ENCODE data around the gene PCDHB14. TPM values are rescaled to one million over a fixed set of nuclear protein-coding genes. Genes with fewer than 3 reads are reported as not detected.

Gene PCDHB14
- total RNA-seq, 6 donors from 2014 or later: 1.3 to 5.2 (median 2.7) TPM

GRCh38 chr5:141269195-141269594 is 46.1 kb downstream of the PCDHB14 start:
- Histone ChIP-seq H3K9me3 (peaks cover 88 to 100% (median 96%) of the 10 kb centered on the region in 4 donors), H3K36me3 (no peaks in the 10 kb centered on the region), H3K27me3 (no peaks in the 10 kb centered on the region), H3K4me1 (no peaks in the 10 kb centered on the region), H3K27ac (no peak overlapping the region), H3K4me3 (no peak overlapping the region)
- no peak for ATAC-seq (ENCODE audit: low FRiP score in 2 of 2)
- no peak for DNase-seq
- WGBS, 2 donors: 87 to 98% methylated on average over 4 of the region's 4 CpGs
- TF ChIP-seq POLR2AphosphoS5 (IDR thresholded peaks at IDR 0.05): no peak
- TF ChIP-seq, protein P1, sequence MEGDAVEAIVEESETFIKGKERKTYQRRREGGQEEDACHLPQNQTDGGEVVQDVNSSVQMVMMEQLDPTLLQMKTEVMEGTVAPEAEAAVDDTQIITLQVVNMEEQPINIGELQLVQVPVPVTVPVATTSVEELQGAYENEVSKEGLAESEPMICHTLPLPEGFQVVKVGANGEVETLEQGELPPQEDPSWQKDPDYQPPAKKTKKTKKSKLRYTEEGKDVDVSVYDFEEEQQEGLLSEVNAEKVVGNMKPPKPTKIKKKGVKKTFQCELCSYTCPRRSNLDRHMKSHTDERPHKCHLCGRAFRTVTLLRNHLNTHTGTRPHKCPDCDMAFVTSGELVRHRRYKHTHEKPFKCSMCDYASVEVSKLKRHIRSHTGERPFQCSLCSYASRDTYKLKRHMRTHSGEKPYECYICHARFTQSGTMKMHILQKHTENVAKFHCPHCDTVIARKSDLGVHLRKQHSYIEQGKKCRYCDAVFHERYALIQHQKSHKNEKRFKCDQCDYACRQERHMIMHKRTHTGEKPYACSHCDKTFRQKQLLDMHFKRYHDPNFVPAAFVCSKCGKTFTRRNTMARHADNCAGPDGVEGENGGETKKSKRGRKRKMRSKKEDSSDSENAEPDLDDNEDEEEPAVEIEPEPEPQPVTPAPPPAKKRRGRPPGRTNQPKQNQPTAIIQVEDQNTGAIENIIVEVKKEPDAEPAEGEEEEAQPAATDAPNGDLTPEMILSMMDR (IDR thresholded peaks at IDR 0.05): no peak
- no peak for TF ChIP-seq POLR2A (IDR thresholded peaks at IDR 0.05)
- TF ChIP-seq EP300 (IDR thresholded peaks at IDR 0.05): no peak

DNA sequence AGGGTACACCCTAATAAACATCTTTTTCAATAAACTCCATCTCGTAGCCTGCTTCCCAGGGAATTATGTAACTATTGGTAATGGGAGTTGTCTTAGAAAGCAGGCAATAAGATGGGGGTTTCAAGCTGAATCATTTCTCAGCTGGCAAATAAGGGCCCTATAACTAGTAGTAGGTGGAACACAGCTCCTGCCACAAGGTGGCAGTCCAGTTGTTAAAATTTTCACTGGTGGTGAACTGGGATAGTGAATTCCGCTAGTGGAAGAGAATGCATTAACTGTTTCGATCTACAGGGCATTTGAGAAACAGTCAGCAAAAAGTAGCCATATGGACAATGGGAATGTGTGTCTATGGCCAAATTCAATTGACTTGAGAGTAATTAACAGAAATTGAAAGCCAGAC is 49.8 kb downstream of the PCDHB14 start:
- Histone ChIP-seq H3K4me3 (no peak overlapping the region), H3K4me1 (no peaks in the 10 kb centered on the region), H3K27me3 (no peaks in the 10 kb centered on the region), H3K9me3 (peaks cover 66 to 95% (median 91%) of the 10 kb centered on the region in 4 donors), H3K27ac (no peak overlapping the region), H3K36me3 (no peaks in the 10 kb centered on the region)
- DNase-seq: no peak
- no peak for ATAC-seq (ENCODE audit: low FRiP score in 2 of 2)
- TF ChIP-seq, protein P1 (IDR thresholded peaks at IDR 0.05): no peak
- TF ChIP-seq EP300 (IDR thresholded peaks at IDR 0.05) (no peak), POLR2A (IDR thresholded peaks at IDR 0.05) (no peak), POLR2AphosphoS5 (IDR thresholded peaks at IDR 0.05) (no peak)
- WGBS, 2 donors: 65 to 66% methylated on average over 3 of the region's 3 CpGs

Other genes with a start within 250 kb of the PCDHB14 start
- 1 to 10 TPM in 1 of 6 donors, under 1 TPM in 5; 0.09 to 1.0 (median 0.19) TPM for gene PCDHB1, start 172.0 kb upstream of the PCDHB14 start, total RNA-seq
- gene PCDHB2, start 128.7 kb upstream of the PCDHB14 start, total RNA-seq: 1 to 10 TPM in 5 of 6 donors, under 1 TPM in 1; 0.79 to 9.2 (median 3.7) TPM
- gene PCDHB3, start 122.9 kb upstream of the PCDHB14 start, total RNA-seq: 1 to 10 TPM in 5 of 6 donors, under 1 TPM in 1; 0.39 to 4.2 (median 1.7) TPM
- gene PCDHB4, start 101.5 kb upstream of the PCDHB14 start, total RNA-seq: 1 to 10 TPM in 5 of 6 donors, under 1 TPM in 1; 0.49 to 2.9 (median 2.4) TPM
- gene PCDHB5, start 88.1 kb upstream of the PCDHB14 start, total RNA-seq: 10 to 100 TPM in 1 of 6 donors, 1 to 10 TPM in 5; 1.8 to 22.4 (median 2.2) TPM
- gene PCDHB6, start 73.3 kb upstream of the PCDHB14 start, total RNA-seq: 1 to 10 TPM in 1 of 6 donors, under 1 TPM in 4, not detected in 1; 0.46 to 1.0 (median 0.77) TPM
- gene PCDHB7, start 50.7 kb upstream of the PCDHB14 start, total RNA-seq: 1 to 10 TPM in 5 of 6 donors, under 1 TPM in 1; 0.30 to 2.9 (median 1.8) TPM
- 1 to 10 TPM in 1 of 6 donors, under 1 TPM in 3, not detected in 2; 0.83 to 2.1 (median 0.96) TPM for gene PCDHB8, start 45.6 kb upstream of the PCDHB14 start, total RNA-seq
- 1 to 10 TPM; 1.6 to 4.9 (median 2.1) TPM for gene PCDHB16, start 41.0 kb upstream of the PCDHB14 start, total RNA-seq
- 1 to 10 TPM in 4 of 6 donors, under 1 TPM in 2; 0.63 to 3.1 (median 1.2) TPM for gene PCDHB9, start 36.2 kb upstream of the PCDHB14 start, total RNA-seq
- gene PCDHB10, start 31.0 kb upstream of the PCDHB14 start, total RNA-seq: 1 to 10 TPM; 1.0 to 2.2 (median 1.6) TPM
- gene PCDHB11, start 23.7 kb upstream of the PCDHB14 start, total RNA-seq: 1 to 10 TPM in 5 of 6 donors, under 1 TPM in 1; 0.78 to 3.4 (median 1.5) TPM
- gene PCDHB12, start 14.6 kb upstream of the PCDHB14 start, total RNA-seq: 1 to 10 TPM in 4 of 6 donors, under 1 TPM in 2; 0.39 to 6.3 (median 1.8) TPM
- 1 to 10 TPM; 1.2 to 3.1 (median 2.1) TPM for gene PCDHB13, start 9.4 kb upstream of the PCDHB14 start, total RNA-seq
- 1 to 10 TPM; 1.4 to 4.2 (median 2.6) TPM for gene PCDHB15, start 22.1 kb downstream of the PCDHB14 start, total RNA-seq
- gene SLC25A2, start 80.7 kb downstream of the PCDHB14 start, total RNA-seq: 1 to 10 TPM in 1 of 6 donors, under 1 TPM in 3, not detected in 2; 0.40 to 1.2 (median 0.55) TPM
- gene TAF7, start 97.4 kb downstream of the PCDHB14 start, total RNA-seq: 10 to 100 TPM; 35.6 to 74.5 (median 39.8) TPM
- gene PCDHGA1, start 107.2 kb downstream of the PCDHB14 start, total RNA-seq: under 1 TPM in 4 of 6 donors, not detected in 2; 0.15 to 0.51 (median 0.24) TPM
- 1 to 10 TPM; 1.6 to 4.3 (median 2.7) TPM for gene PCDHGA2, start 115.4 kb downstream of the PCDHB14 start, total RNA-seq
- gene PCDHGA3, start 120.5 kb downstream of the PCDHB14 start, total RNA-seq: 1 to 10 TPM in 4 of 6 donors, under 1 TPM in 2; 0.80 to 2.1 (median 1.7) TPM
- gene PCDHGB1, start 126.8 kb downstream of the PCDHB14 start, total RNA-seq: 1 to 10 TPM in 4 of 6 donors, under 1 TPM in 2; 0.76 to 6.3 (median 1.3) TPM
- 1 to 10 TPM; 1.7 to 9.4 (median 2.8) TPM for gene PCDHGA4, start 131.7 kb downstream of the PCDHB14 start, total RNA-seq
- 10 to 100 TPM in 1 of 6 donors, 1 to 10 TPM in 5; 1.7 to 12.6 (median 2.7) TPM for gene PCDHGB2, start 136.7 kb downstream of the PCDHB14 start, total RNA-seq
- gene PCDHGA5, start 140.8 kb downstream of the PCDHB14 start, total RNA-seq: 1 to 10 TPM in 5 of 6 donors, under 1 TPM in 1; 0.97 to 7.3 (median 2.0) TPM
- gene PCDHGB3, start 146.9 kb downstream of the PCDHB14 start, total RNA-seq: 1 to 10 TPM; 1.2 to 6.3 (median 2.3) TPM
- 1 to 10 TPM; 1.7 to 7.3 (median 3.6) TPM for gene PCDHGA6, start 150.5 kb downstream of the PCDHB14 start, total RNA-seq
- 10 to 100 TPM in 1 of 6 donors, 1 to 10 TPM in 5; 1.2 to 13.6 (median 2.7) TPM for gene PCDHGA7, start 159.4 kb downstream of the PCDHB14 start, total RNA-seq
- 1 to 10 TPM; 2.4 to 6.5 (median 2.9) TPM for gene PCDHGB4, start 164.4 kb downstream of the PCDHB14 start, total RNA-seq
- gene PCDHGA8, start 169.3 kb downstream of the PCDHB14 start, total RNA-seq: 1 to 10 TPM in 5 of 6 donors, under 1 TPM in 1; 0.66 to 8.4 (median 1.6) TPM
- gene PCDHGB5, start 174.6 kb downstream of the PCDHB14 start, total RNA-seq: 10 to 100 TPM in 1 of 6 donors, 1 to 10 TPM in 5; 6.2 to 11.8 (median 8.3) TPM
- gene PCDHGA9, start 179.4 kb downstream of the PCDHB14 start, total RNA-seq: 1 to 10 TPM; 2.4 to 8.4 (median 4.5) TPM
- 1 to 10 TPM; 3.2 to 7.4 (median 6.3) TPM for gene PCDHGB6, start 184.7 kb downstream of the PCDHB14 start, total RNA-seq
- 10 to 100 TPM in 1 of 6 donors, 1 to 10 TPM in 5; 3.0 to 19.9 (median 4.3) TPM for gene PCDHGA10, start 189.6 kb downstream of the PCDHB14 start, total RNA-seq
- 10 to 100 TPM in 4 of 6 donors, 1 to 10 TPM in 2; 7.0 to 22.5 (median 12.7) TPM for gene PCDHGB7, start 194.3 kb downstream of the PCDHB14 start, total RNA-seq
- 10 to 100 TPM in 1 of 6 donors, 1 to 10 TPM in 5; 2.0 to 16.8 (median 2.3) TPM for gene PCDHGA11, start 197.7 kb downstream of the PCDHB14 start, total RNA-seq
- gene PCDHGA12, start 207.2 kb downstream of the PCDHB14 start, total RNA-seq: 10 to 100 TPM in 1 of 6 donors, 1 to 10 TPM in 5; 4.3 to 19.9 (median 5.7) TPM

Measured in upper lobe of left lung (tissue), 6 donors.